ENCODE data around the gene HNF4A.
"Not testable (repeated sequence)": the region's sequence is repeated elsewhere in the genome, so short reads cannot be mapped to it uniquely, and the experiment has no call there.

Gene HNF4A

DNA sequence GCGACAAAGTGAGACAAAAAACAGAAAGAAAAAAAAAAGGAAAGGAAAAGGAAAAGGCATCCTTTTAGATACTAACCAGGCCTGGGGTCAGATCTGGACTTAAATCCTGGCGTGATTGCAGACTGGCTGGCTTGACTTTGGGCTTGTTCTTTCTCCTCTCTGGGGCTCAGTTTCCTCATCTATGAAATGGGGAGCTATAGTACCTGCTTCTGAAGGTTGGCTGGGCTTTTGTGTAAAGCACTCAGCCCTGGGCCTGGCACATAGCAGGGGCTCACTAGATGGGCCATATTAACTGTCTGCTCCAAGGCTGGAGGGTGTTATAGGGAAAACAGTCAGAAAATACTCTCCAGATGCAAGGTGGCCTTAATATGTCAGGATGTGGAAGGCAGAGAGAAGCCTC is 19.8 kb upstream of the HNF4A start:
- TF ChIP-seq, protein P1, sequence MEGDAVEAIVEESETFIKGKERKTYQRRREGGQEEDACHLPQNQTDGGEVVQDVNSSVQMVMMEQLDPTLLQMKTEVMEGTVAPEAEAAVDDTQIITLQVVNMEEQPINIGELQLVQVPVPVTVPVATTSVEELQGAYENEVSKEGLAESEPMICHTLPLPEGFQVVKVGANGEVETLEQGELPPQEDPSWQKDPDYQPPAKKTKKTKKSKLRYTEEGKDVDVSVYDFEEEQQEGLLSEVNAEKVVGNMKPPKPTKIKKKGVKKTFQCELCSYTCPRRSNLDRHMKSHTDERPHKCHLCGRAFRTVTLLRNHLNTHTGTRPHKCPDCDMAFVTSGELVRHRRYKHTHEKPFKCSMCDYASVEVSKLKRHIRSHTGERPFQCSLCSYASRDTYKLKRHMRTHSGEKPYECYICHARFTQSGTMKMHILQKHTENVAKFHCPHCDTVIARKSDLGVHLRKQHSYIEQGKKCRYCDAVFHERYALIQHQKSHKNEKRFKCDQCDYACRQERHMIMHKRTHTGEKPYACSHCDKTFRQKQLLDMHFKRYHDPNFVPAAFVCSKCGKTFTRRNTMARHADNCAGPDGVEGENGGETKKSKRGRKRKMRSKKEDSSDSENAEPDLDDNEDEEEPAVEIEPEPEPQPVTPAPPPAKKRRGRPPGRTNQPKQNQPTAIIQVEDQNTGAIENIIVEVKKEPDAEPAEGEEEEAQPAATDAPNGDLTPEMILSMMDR (conservative IDR thresholded peaks at IDR 0.05; ENCODE audit: low read depth, low read length): no peak
- DNase-seq (ENCODE audit: low read depth): no peak
- H3K4me3 ChIP-seq (ENCODE audit: low read depth, low read length): no peak overlapping the region

- no peak for DNase-seq (ENCODE audit: low read depth)
- H3K4me3 ChIP-seq (ENCODE audit: low read depth, low read length): no peak overlapping the region
- TF ChIP-seq, protein P1 (conservative IDR thresholded peaks at IDR 0.05; ENCODE audit: low read depth, low read length): no peak
Observed at GRCh38 chr20:44336086-44336485, 19.4 kb upstream of the HNF4A start.

- no peak within 1 kb of the TSS for H3K4me3 ChIP-seq (ENCODE audit: low read depth, low read length)
- DNase-seq (ENCODE audit: low read depth): no peak
- TF ChIP-seq, protein P1 (conservative IDR thresholded peaks at IDR 0.05; ENCODE audit: low read depth, low read length): no peak
Observed at GRCh38 chr20:44336725-44337380, 18.6 kb upstream of the HNF4A start, which contains the start of gene R3HDML. R3HDML (plus strand) TSS chr20:44337043; CDS start chr20:44337158, 115 bp downstream.

DNA sequence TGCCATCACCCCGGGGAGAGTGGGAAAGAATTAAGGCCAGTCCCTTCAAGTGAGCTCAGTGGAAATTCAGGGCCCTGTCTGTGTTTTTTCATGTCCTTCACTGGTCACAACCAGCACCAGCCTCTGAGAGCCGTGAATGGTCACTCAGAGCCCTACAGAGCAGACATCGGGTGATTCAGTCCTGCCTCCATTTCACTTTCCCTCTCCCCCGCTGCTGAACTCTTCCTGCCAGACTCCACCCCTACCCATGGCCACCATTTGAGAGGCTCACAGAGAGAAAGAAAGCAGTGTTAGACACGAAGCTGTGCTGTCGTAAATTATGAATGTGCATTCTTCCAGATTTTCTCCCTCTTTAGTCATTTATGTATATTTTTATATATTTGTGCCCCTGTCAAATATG is 13.3 kb upstream of the HNF4A start:
- no peak for DNase-seq (ENCODE audit: low read depth)
- no peak overlapping the region for H3K4me3 ChIP-seq (ENCODE audit: low read depth, low read length)
- TF ChIP-seq, protein P1 (conservative IDR thresholded peaks at IDR 0.05; ENCODE audit: low read depth, low read length): no peak

- TF ChIP-seq, protein P1 (conservative IDR thresholded peaks at IDR 0.05; ENCODE audit: low read depth, low read length): no peak
- H3K4me3 ChIP-seq (ENCODE audit: low read depth, low read length): no peak overlapping the region
- DNase-seq (ENCODE audit: low read depth): no peak
Observed at GRCh38 chr20:44343162-44343675, 12.3 kb upstream of the HNF4A start.

DNA sequence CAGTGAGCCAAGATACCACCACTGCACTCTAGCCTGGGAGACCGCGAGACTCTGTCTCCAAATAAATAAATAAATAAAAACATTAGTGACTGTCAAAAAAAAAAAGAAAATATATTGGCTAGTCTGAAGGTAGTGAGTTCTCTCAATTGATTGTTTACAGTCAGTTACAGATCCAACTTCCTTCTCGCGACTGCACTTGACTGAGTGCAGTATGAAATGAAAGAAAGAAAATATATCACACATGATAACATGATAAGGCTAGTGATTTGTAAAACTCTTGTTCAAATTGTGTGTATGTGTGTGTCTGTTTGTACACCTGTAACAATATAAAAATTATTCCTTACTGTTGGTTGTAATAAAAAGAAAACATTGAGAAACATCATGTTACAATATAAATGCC is 10.8 kb upstream of the HNF4A start:
- no peak for DNase-seq (ENCODE audit: low read depth)
- TF ChIP-seq, protein P1 (conservative IDR thresholded peaks at IDR 0.05; ENCODE audit: low read depth, low read length): no peak
- H3K4me3 ChIP-seq (ENCODE audit: low read depth, low read length): no peak overlapping the region

DNA sequence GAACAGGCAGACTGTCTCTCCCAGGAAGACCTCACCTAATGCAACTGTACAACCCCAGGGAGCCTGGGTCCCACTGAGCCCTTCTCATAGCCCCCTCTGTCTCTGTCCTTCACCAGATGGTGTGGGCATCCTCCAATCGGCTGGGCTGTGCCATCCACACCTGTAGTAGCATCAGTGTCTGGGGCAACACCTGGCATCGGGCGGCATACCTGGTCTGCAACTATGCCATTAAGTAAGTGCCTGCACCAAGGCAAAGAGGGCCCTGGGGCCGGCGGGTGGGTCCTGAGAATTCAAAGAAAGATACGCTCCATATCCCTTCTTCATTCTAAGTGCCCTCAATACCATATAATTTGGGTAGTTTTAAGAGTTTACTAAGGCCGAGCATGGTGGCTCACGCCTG is 10.4 kb upstream of the HNF4A start:
- no peak for DNase-seq (ENCODE audit: low read depth)
- TF ChIP-seq, protein P1 (conservative IDR thresholded peaks at IDR 0.05; ENCODE audit: low read depth, low read length): no peak
- no peak overlapping the region for H3K4me3 ChIP-seq (ENCODE audit: low read depth, low read length)

- H3K4me3 ChIP-seq (ENCODE audit: low read depth, low read length); DNase-seq (ENCODE audit: low read depth): not testable (repeated sequence)
Observed at GRCh38 chr20:44345941-44346340, 9.6 kb upstream of the HNF4A start.
